ENCODE measurements around the gene MYH8. TPM values are rescaled to one million over a fixed set of nuclear protein-coding genes. Genes with fewer than 3 reads are reported as not detected.

Gene MYH8
- total RNA-seq, 1 experiment from 2014 or later = not detected

GRCh38 chr17:10385871-10386270 lies 35.9 kb downstream of the MYH8 start (continued):
- TF ChIP-seq, protein P1, sequence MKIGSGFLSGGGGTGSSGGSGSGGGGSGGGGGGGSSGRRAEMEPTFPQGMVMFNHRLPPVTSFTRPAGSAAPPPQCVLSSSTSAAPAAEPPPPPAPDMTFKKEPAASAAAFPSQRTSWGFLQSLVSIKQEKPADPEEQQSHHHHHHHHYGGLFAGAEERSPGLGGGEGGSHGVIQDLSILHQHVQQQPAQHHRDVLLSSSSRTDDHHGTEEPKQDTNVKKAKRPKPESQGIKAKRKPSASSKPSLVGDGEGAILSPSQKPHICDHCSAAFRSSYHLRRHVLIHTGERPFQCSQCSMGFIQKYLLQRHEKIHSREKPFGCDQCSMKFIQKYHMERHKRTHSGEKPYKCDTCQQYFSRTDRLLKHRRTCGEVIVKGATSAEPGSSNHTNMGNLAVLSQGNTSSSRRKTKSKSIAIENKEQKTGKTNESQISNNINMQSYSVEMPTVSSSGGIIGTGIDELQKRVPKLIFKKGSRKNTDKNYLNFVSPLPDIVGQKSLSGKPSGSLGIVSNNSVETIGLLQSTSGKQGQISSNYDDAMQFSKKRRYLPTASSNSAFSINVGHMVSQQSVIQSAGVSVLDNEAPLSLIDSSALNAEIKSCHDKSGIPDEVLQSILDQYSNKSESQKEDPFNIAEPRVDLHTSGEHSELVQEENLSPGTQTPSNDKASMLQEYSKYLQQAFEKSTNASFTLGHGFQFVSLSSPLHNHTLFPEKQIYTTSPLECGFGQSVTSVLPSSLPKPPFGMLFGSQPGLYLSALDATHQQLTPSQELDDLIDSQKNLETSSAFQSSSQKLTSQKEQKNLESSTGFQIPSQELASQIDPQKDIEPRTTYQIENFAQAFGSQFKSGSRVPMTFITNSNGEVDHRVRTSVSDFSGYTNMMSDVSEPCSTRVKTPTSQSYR (CRISPR knock-in tag; IDR thresholded peaks at IDR 0.05) = no peak
- TF ChIP-seq FOXP1 (CRISPR knock-in tag; IDR thresholded peaks at IDR 0.05; ENCODE audit: borderline replicate concordance) (no peak), JAZF1 (CRISPR knock-in tag; IDR thresholded peaks at IDR 0.05) (no peak), ZNF317 (CRISPR knock-in tag; IDR thresholded peaks at IDR 0.05; ENCODE audit: borderline replicate concordance, low read depth) (no peak), TEAD1 (CRISPR knock-in tag; IDR thresholded peaks at IDR 0.05) (no peak), RORB (CRISPR knock-in tag; IDR thresholded peaks at IDR 0.05) (no peak), KAT7 (CRISPR knock-in tag; IDR thresholded peaks at IDR 0.05; ENCODE audit: borderline replicate concordance) (no peak), SOX15 (CRISPR knock-in tag; IDR thresholded peaks at IDR 0.05) (no peak)
- TF ChIP-seq, protein P2, sequence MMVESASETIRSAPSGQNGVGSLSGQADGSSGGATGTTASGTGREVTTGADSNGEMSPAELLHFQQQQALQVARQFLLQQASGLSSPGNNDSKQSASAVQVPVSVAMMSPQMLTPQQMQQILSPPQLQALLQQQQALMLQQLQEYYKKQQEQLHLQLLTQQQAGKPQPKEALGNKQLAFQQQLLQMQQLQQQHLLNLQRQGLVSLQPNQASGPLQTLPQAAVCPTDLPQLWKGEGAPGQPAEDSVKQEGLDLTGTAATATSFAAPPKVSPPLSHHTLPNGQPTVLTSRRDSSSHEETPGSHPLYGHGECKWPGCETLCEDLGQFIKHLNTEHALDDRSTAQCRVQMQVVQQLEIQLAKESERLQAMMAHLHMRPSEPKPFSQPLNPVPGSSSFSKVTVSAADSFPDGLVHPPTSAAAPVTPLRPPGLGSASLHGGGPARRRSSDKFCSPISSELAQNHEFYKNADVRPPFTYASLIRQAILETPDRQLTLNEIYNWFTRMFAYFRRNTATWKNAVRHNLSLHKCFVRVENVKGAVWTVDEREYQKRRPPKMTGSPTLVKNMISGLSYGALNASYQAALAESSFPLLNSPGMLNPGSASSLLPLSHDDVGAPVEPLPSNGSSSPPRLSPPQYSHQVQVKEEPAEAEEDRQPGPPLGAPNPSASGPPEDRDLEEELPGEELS (CRISPR knock-in tag; IDR thresholded peaks at IDR 0.05) = no peak
- TF ChIP-seq, protein P3, sequence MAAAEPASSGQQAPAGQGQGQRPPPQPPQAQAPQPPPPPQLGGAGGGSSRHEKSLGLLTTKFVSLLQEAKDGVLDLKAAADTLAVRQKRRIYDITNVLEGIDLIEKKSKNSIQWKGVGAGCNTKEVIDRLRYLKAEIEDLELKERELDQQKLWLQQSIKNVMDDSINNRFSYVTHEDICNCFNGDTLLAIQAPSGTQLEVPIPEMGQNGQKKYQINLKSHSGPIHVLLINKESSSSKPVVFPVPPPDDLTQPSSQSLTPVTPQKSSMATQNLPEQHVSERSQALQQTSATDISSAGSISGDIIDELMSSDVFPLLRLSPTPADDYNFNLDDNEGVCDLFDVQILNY (CRISPR knock-in tag; IDR thresholded peaks at IDR 0.05) = no peak

- Mint-ChIP-seq H3K4me3 (no peak overlapping the region), H3K36me3 (no peaks in the 10 kb centered on the region), H3K27ac (no peak overlapping the region), H3K4me1 (peaks cover 21% of the 10 kb centered on the region), H3K9me3 (peaks cover 4% of the 10 kb centered on the region), H3K27me3 (ENCODE audit: low read depth) (no peaks in the 10 kb centered on the region)
- ATAC-seq (no peak), DNase-seq (ENCODE audit: low spot score) (no peak)
- CTCF ChIA-PET = interaction anchor here (0.6 to 1.9 kb wide), 5 partner anchors 20 to 245 kb away, joined by 3 to 11 read pairs (median 5); no protein-coding TSS in a partner anchor
- POLR2A ChIA-PET = no interaction called here
- TF ChIP-seq NFYB (CRISPR knock-in tag; conservative IDR thresholded peaks at IDR 0.05; ENCODE audit: low read depth) = no peak
- no peak for TF ChIP-seq JUN (CRISPR knock-in tag; IDR thresholded peaks at IDR 0.05)
- TF ChIP-seq TCF7 (CRISPR knock-in tag; IDR thresholded peaks at IDR 0.05; ENCODE audit: low read depth) = no peak
- no peak for TF ChIP-seq PRRX2 (CRISPR knock-in tag; IDR thresholded peaks at IDR 0.05)
- no peak for TF ChIP-seq ZNF317 (CRISPR knock-in tag; IDR thresholded peaks at IDR 0.05; ENCODE audit: borderline replicate concordance, low read depth)
- no peak for TF ChIP-seq CDX4 (CRISPR knock-in tag; IDR thresholded peaks at IDR 0.05; ENCODE audit: borderline replicate concordance)
- TF ChIP-seq, protein P4, sequence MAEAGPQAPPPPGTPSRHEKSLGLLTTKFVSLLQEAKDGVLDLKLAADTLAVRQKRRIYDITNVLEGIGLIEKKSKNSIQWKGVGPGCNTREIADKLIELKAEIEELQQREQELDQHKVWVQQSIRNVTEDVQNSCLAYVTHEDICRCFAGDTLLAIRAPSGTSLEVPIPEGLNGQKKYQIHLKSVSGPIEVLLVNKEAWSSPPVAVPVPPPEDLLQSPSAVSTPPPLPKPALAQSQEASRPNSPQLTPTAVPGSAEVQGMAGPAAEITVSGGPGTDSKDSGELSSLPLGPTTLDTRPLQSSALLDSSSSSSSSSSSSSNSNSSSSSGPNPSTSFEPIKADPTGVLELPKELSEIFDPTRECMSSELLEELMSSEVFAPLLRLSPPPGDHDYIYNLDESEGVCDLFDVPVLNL (CRISPR knock-in tag; IDR thresholded peaks at IDR 0.05; ENCODE audit: borderline replicate concordance, low read depth) = no peak
- TF ChIP-seq NR2C2 (CRISPR knock-in tag; IDR thresholded peaks at IDR 0.05) = no peak
- no peak for TF ChIP-seq ZNF416 (CRISPR knock-in tag; IDR thresholded peaks at IDR 0.05)
- no peak for TF ChIP-seq NR3C1 (CRISPR knock-in tag; conservative IDR thresholded peaks at IDR 0.05; ENCODE audit: low read depth)
- TF ChIP-seq RELA (CRISPR knock-in tag; IDR thresholded peaks at IDR 0.05; ENCODE audit: borderline replicate concordance) = no peak
Measured at GRCh38 chr17:10384175-10384574, 37.6 kb downstream of the MYH8 start.

All from WTC11 (cell line).